Muscle of leg (tissue), 11 donors: Measurements from ENCODE around the gene LINGO4. TPM values are rescaled to one million over a fixed set of nuclear protein-coding genes. Genes with fewer than 3 reads are reported as not detected.

ENCODE experiments used
- DNase-seq: peaks from one replicate; pipeline ENCODE4 v3.0.0; 2013
- H3K27ac ChIP-seq: one replicate; pipeline ENCODE4 v1.5.1; 2013; ENCODE audit warnings: mild to moderate bottlenecking, low read length, control low read depth
- H3K27me3 ChIP-seq: one replicate; pipeline ENCODE4 v1.6.1; 2013; ENCODE audit warnings: low read length; ENCODE audit not compliant: control insufficient read depth, insufficient read depth
- H3K36me3 ChIP-seq: one replicate; pipeline ENCODE4 v1.6.1; 2013; ENCODE audit warnings: low read length; ENCODE audit not compliant: control insufficient read depth, insufficient read depth
- H3K4me1 ChIP-seq: one replicate; pipeline ENCODE4 v1.6.1; 2013; ENCODE audit warnings: low read length; ENCODE audit not compliant: control insufficient read depth, insufficient read depth
- H3K4me3 ChIP-seq: one replicate; pipeline ENCODE4 v1.5.1; 2013; ENCODE audit warnings: low read length, control low read depth
- H3K9me3 ChIP-seq: replicated peaks from 2 replicates; pipeline ENCODE4 v1.6.1; 2013; ENCODE audit warnings: low read depth, low read length; ENCODE audit not compliant: control insufficient read depth
- WGBS: methylation state at CpG from one replicate; pipeline ENCODE4 v1.1.5; 2013; ENCODE audit warnings: missing lambda C conversion rate; ENCODE audit not compliant: insufficient coverage; 5-methylcytosine and 5-hydroxymethylcytosine counted together
- polyA plus RNA-seq, 8 donors: library from polyadenylated mRNA; unstranded; fragments of 120-200 nt; gene quantifications; one replicate each; pipeline versions ENCODE4 v1.2.1 to v1.2.3, GENCODE V29; 2013; ENCODE audit warnings: inconsistent platforms in 1 of 8, low replicate concordance in 1 of 8; ENCODE audit not compliant: insufficient read length in 8 of 8, insufficient read depth in 1 of 8
- total RNA-seq: library from RNA; stranded (reverse); fragments of 120-200 nt; gene quantifications from one replicate; pipeline ENCODE4 v1.2.4, GENCODE V29; 2013

Gene LINGO4
- total and polyA plus RNA-seq, 9 donors = 0.09 to 0.42 (median 0.23) TPM

DNA sequence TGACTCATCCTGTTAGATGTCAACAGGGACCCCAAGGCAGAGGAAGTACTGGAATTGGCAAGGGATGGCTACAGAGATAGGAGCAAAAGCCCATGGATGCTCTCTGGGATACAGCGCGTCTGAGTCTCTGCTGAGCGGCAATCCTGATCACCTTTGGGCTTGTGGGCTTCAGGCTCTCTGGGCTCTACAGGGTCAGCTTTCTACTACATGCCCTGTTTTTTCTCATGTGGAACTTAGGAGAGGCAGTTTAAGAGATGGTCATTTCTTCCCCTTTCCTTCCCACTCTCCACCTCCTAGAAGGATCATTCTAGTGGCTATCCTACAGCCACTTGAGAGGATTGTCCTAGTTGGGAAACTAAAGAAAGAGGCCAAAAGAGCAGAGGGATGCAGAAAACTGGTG is 1.3 kb downstream of the LINGO4 start:
- Histone ChIP-seq H3K4me1 (peaks cover 6% of the 10 kb centered on the region), H3K4me3 (no peak overlapping the region), H3K9me3 (no peaks in the 10 kb centered on the region), H3K27ac (no peak overlapping the region), H3K27me3 (peaks cover 36% of the 10 kb centered on the region), H3K36me3 (no peaks in the 10 kb centered on the region)
- WGBS = 100% methylated on average over 2 of the region's 3 CpGs
- no peak for DNase-seq

GRCh38 chr1:151803164-151803563 is 2.1 kb downstream of the LINGO4 start:
- Histone ChIP-seq H3K9me3 (no peaks in the 10 kb centered on the region), H3K27me3 (peaks cover 40% of the 10 kb centered on the region), H3K4me3 (no peak overlapping the region), H3K36me3 (no peaks in the 10 kb centered on the region), H3K4me1 (peaks cover 6% of the 10 kb centered on the region), H3K27ac (no peak overlapping the region)
- DNase-seq = no peak

DNA sequence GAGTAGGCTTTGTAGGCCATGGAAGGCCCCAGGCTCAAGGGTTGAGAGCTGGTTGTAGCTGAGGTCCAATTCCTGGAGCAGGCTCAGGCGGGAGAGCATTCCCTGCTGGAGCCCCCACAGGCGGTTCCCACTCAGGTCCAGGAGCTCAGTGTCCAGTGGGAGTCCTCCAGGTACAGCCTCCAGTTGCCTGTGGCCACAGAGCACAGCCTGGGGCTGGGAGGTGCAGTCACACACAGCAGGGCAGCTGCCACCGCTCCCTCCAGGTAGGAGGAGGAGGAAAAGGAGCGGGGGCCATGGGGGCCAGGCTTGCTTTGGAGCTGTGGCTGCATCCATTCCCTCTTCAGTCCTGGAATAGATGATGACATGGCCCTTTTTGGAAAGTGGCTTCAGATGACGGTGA is 2.8 kb downstream of the LINGO4 start:
- DNase-seq = no peak
- H3K4me1 ChIP-seq = peaks cover 6% of the 10 kb centered on the region
- H3K9me3 ChIP-seq = no peaks in the 10 kb centered on the region
- 79% methylated on average over 5 of the region's 5 CpGs for WGBS
- no peaks in the 10 kb centered on the region for H3K36me3 ChIP-seq
- no peak overlapping the region for H3K4me3 ChIP-seq
- peaks cover 39% of the 10 kb centered on the region for H3K27me3 ChIP-seq
- H3K27ac ChIP-seq = no peak overlapping the region

DNA sequence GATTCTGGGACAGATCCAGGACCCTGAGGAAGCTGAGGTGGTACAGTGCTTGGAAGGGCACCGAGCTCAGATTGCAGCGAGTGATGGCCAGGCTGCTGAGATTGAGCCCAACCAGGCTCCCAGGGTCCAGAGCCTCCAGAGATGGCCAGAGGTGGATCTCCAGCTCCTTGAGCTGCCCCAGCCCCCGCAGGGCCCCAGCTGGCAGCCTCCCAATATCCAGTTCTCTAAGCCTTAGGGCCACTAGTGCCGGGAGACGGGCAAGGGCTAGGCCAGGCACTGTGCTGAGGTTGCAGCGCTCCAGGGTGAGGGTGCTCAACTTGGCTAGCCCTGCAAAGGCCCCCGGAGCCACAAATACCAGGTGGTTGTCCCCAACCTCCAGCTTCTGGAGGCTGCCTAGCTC is 3.4 kb downstream of the LINGO4 start:
- Histone ChIP-seq H3K36me3 (no peaks in the 10 kb centered on the region), H3K4me1 (peaks cover 3% of the 10 kb centered on the region), H3K27me3 (peaks cover 41% of the 10 kb centered on the region), H3K27ac (no peak overlapping the region), H3K9me3 (no peaks in the 10 kb centered on the region), H3K4me3 (no peak overlapping the region)
- no peak for DNase-seq
- WGBS = 84% methylated on average over 7 of the region's 7 CpGs

DNA sequence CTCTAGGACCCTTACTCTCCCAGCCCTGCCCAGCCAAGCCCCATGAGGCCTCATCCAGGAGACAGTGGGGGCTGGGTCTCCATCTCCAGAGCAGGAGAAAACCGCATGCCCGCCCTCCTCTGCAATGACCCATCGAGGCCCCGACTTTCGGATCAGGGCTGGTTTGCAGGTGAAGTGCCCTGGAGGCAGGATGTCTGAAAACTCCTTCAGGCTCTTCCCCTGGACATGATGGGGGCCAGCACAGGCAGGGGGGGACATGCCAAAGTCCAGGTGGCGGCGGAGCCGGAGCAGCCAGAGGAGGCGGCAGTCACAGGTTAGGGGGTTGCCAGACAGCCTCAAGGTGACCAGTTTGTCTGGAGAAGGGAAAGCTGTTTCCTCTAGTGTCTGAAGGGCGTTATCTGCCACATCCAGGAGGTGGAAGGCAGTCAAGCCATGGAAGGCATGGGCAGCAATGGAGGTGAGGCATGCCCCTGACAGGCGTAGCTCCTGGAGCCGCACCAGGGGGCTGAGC is 3.9 kb downstream of the LINGO4 start:
- 92% methylated on average over 12 of the region's 12 CpGs for WGBS
- no peaks in the 10 kb centered on the region for H3K36me3 ChIP-seq
- H3K27me3 ChIP-seq = peaks cover 41% of the 10 kb centered on the region
- no peak overlapping the region for H3K4me3 ChIP-seq
- no peak overlapping the region for H3K27ac ChIP-seq
- H3K4me1 ChIP-seq = peaks cover 2% of the 10 kb centered on the region
- no peaks in the 10 kb centered on the region for H3K9me3 ChIP-seq
- DNase-seq = no peak

DNA sequence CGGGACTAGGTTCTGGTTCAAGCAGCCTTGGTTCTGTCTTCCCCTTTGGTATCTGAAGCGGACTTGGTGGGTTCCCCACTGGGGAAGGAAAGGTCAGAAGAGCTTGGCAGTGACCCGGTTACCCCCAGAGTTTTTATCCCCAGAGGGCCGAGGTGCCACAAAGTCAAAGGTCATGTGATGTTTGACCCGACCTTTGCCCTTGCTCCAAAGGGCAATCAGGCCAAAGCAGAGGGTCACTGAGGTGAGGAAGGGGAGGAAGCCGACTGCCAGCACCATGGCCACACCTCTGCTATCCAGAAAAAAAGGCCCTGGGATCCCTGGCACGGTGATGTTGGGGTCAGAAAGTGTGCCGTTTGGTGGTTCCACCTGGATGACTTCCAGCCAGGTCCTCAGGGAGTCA is 4.4 kb downstream of the LINGO4 start:
- WGBS = 57% methylated on average over 7 of the region's 8 CpGs
- Histone ChIP-seq H3K9me3 (no peaks in the 10 kb centered on the region), H3K36me3 (no peaks in the 10 kb centered on the region), H3K27ac (no peak overlapping the region), H3K4me3 (no peak overlapping the region), H3K27me3 (peaks cover 38% of the 10 kb centered on the region), H3K4me1 (peaks cover 2% of the 10 kb centered on the region)
- DNase-seq = no peak

GRCh38 chr1:151799179-151800022 is 5.8 kb downstream of the LINGO4 start:
- DNase-seq = no peak
- 34% methylated on average over 5 of the region's 9 CpGs for WGBS

GRCh38 chr1:151798571-151798970 is 6.6 kb downstream of the LINGO4 start:
- H3K4me1 ChIP-seq = no peaks in the 10 kb centered on the region
- no peak overlapping the region for H3K27ac ChIP-seq
- H3K27me3 ChIP-seq = peaks cover 34% of the 10 kb centered on the region
- no peaks in the 10 kb centered on the region for H3K9me3 ChIP-seq
- H3K36me3 ChIP-seq = no peaks in the 10 kb centered on the region
- no peak for DNase-seq
- 71% methylated on average over 1 of the region's 5 CpGs for whole genome bisulfite sequencing
- no peak overlapping the region for H3K4me3 ChIP-seq

More at GRCh38 chr1:151799179-151800022, 5.8 kb downstream of the LINGO4 start:
- Histone ChIP-seq H3K4me1 (no peaks in the 10 kb centered on the region), H3K36me3 (no peaks in the 10 kb centered on the region), H3K4me3 (no peak overlapping the region), H3K27ac (no peak overlapping the region), H3K9me3 (no peaks in the 10 kb centered on the region), H3K27me3 (peaks cover 36% of the 10 kb centered on the region)

- H3K4me1 ChIP-seq = peaks cover 11% of the 10 kb centered on the region
- WGBS = under 1% methylated on average over 37 of the region's 52 CpGs
- no peak overlapping the region for H3K27ac ChIP-seq
- H3K27me3 ChIP-seq = peaks cover 9% of the 10 kb centered on the region
- peak; percentile 15 for DNase-seq
- H3K36me3 ChIP-seq = no peaks in the 10 kb centered on the region
- peak overlapping the region; percentile 55 for H3K4me3 ChIP-seq
- H3K9me3 ChIP-seq = no peaks in the 10 kb centered on the region
Measured at GRCh38 chr1:151790940-151791651, 14.1 kb downstream of the LINGO4 start.
